HPDE6-E6E7 (cell line): ENCODE measurements around the gene COQ8A.
"Not testable (repeated sequence)": the region's sequence is repeated elsewhere in the genome, so short reads cannot be mapped to it uniquely, and the experiment has no call there.

Source experiments
- DNase-seq: peaks from one replicate; pipeline ENCODE4 v3.0.0; 2011; ENCODE audit warnings: missing footprints; ENCODE audit errors: extremely low spot score

Gene COQ8A

GRCh38 chr1:226951286-226952117 lies 11.4 kb downstream of the COQ8A start:
- DNase-seq: no peak

- DNase-seq: no peak
Observed at GRCh38 chr1:226952118-226952441, 12.0 kb downstream of the COQ8A start.

- DNase-seq: no peak
Observed at GRCh38 chr1:226953175-226953800, 13.2 kb downstream of the COQ8A start.

- DNase-seq: no peak
Observed at GRCh38 chr1:226954337-226954736, 14.2 kb downstream of the COQ8A start.

GRCh38 chr1:226954777-226955176 lies 14.7 kb downstream of the COQ8A start:
- no peak for DNase-seq

GRCh38 chr1:226955857-226956256 lies 15.8 kb downstream of the COQ8A start:
- not testable (repeated sequence) for DNase-seq

GRCh38 chr1:226956942-226957713 lies 17.0 kb downstream of the COQ8A start:
- DNase-seq: no peak

GRCh38 chr1:226957714-226958113 lies 17.6 kb downstream of the COQ8A start:
- DNase-seq: no peak

GRCh38 chr1:226958300-226958699 lies 18.2 kb downstream of the COQ8A start:
- no peak for DNase-seq

GRCh38 chr1:226960256-226960655 lies 20.2 kb downstream of the COQ8A start:
- DNase-seq: no peak

GRCh38 chr1:226960944-226961765 lies 21.1 kb downstream of the COQ8A start:
- no peak for DNase-seq

- no peak for DNase-seq
Observed at GRCh38 chr1:226962421-226963391, 22.6 kb downstream of the COQ8A start.

GRCh38 chr1:226964068-226964425 lies 24.0 kb downstream of the COQ8A start:
- DNase-seq: no peak

GRCh38 chr1:226964611-226965486 lies 24.8 kb downstream of the COQ8A start:
- DNase-seq: no peak

GRCh38 chr1:226965581-226966440 lies 25.7 kb downstream of the COQ8A start:
- DNase-seq: no peak

GRCh38 chr1:226966683-226967082 lies 26.6 kb downstream of the COQ8A start:
- DNase-seq: no peak

GRCh38 chr1:226967665-226968064 lies 27.6 kb downstream of the COQ8A start:
- no peak for DNase-seq

GRCh38 chr1:226971765-226972164 lies 31.7 kb downstream of the COQ8A start:
- no peak for DNase-seq

GRCh38 chr1:226972931-226973330 lies 32.8 kb downstream of the COQ8A start:
- no peak for DNase-seq
